ENCODE data around the gene HECTD1.

GRCh38 chr14:31051511-31051910 is 156.1 kb downstream of the HECTD1 start:
- TF ChIP-seq POLR2A (IDR thresholded peaks at IDR 0.05; ENCODE audit: low read depth, low read length) (no peak), TAF1 (IDR thresholded peaks at IDR 0.05; ENCODE audit: low read depth, low read length) (no peak), POLR2AphosphoS5 (IDR thresholded peaks at IDR 0.05; ENCODE audit: low read depth, low read length) (no peak), SPI1 (IDR thresholded peaks at IDR 0.05; ENCODE audit: low read depth, low read length) (no peak), POU2F2 (IDR thresholded peaks at IDR 0.05; ENCODE audit: low read depth, low read length) (no peak)

Measured in GM12891 (cell line).